ENCODE results near the gene PRAMEF12.
"Not testable (repeated sequence)": the region's sequence is repeated elsewhere in the genome, so short reads cannot be mapped to it uniquely, and the experiment has no call there.

The PRAMEF12 gene

DNA sequence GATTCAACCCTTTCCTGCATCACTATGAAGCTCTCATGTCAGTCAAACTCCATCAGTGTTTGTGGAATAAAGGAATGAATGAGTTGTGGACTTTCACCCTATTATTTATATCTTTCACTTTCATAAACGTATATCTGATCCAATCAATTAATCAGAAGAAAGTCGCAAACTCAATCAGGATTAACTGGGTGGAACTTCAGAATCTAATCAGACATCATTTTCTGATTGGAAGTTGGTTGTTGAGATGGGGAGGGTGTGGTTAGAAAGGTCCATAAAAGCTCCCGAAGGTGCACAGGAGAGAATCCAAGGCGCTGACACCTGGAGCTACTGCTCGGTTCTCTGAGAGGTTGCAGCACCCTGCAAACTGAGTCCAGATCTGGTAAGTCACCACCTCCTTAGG lies at the start of gene PRAMEF12:
PRAMEF12 (plus strand) TSS at position 301 of the 400 bp plus-strand sequence. CDS start 1,130 bp downstream, outside the sequence.
- TF ChIP-seq, protein P1, sequence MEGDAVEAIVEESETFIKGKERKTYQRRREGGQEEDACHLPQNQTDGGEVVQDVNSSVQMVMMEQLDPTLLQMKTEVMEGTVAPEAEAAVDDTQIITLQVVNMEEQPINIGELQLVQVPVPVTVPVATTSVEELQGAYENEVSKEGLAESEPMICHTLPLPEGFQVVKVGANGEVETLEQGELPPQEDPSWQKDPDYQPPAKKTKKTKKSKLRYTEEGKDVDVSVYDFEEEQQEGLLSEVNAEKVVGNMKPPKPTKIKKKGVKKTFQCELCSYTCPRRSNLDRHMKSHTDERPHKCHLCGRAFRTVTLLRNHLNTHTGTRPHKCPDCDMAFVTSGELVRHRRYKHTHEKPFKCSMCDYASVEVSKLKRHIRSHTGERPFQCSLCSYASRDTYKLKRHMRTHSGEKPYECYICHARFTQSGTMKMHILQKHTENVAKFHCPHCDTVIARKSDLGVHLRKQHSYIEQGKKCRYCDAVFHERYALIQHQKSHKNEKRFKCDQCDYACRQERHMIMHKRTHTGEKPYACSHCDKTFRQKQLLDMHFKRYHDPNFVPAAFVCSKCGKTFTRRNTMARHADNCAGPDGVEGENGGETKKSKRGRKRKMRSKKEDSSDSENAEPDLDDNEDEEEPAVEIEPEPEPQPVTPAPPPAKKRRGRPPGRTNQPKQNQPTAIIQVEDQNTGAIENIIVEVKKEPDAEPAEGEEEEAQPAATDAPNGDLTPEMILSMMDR (IDR thresholded peaks at IDR 0.05; ENCODE audit: low read depth, low read length, missing control alignments), result no peak
- no peak for DNase-seq (ENCODE audit: low read depth)
- H3K4me3 ChIP-seq (ENCODE audit: low read depth, low read length), result no peak within 1 kb of the TSS

DNA sequence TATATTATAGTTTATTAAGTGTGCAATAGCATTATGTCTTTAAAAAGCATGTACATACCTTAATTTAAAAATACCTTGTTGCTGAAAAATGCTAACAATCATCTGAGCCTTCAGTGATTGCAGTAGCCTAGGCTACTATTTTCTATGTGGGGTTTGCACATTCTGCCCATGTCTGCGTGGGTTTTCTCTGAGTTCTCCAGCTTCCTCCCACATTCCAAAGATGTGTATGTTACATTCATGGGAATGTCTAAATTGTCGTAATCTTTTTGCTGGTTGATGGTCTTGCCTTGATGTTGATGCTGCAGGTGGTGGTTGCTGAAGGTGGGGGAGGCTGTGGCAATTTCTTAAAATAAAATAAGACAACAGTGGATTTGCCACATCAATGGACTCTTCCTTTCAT lies 45.1 kb upstream of the PRAMEF12 start:
- TF ChIP-seq, protein P1 (IDR thresholded peaks at IDR 0.05; ENCODE audit: low read depth, low read length, missing control alignments), result no peak
- H3K4me3 ChIP-seq (ENCODE audit: low read depth, low read length), result no peak overlapping the region
- no peak for DNase-seq (ENCODE audit: low read depth)

DNA sequence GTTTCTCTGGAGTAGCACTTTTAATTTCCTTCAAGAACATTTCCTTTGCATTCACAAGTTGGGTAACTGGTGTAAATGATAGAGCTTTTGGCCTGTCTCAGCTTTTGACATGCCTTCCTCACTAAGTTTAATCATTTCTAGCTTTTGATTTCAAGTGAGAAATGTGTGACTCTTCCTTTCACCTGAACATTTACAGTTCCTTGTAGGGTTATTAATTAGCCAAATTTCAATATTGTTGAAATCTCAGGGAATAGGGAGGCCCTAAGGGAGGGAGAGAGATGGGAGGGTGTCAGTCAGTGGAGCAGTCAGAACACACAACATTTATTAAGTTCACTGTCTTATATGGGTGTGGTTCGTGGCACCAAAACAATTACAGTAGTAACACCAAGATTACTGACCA lies 43.4 kb upstream of the PRAMEF12 start:
- H3K4me3 ChIP-seq (ENCODE audit: low read depth, low read length), result no peak overlapping the region
- TF ChIP-seq, protein P1 (IDR thresholded peaks at IDR 0.05; ENCODE audit: low read depth, low read length, missing control alignments), result no peak
- DNase-seq (ENCODE audit: low read depth), result no peak

DNA sequence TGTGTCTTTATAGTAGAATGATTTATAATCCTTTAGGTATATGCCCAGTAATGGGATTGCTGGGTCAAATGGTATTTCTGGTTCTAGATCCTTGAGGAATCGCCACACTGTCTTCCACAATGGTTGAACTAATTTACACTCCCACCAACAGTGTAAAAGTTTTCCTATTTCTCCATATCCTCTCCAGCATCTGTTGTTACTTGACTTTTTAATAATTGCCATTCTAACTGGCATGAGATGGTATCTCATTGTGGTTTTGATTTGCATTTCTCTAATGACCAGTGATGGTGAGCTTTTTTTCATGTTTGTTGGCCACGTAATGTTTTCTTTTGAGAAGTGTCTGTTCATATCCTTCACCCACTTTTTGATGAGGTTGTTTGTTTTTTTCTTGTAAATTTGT lies 42.5 kb upstream of the PRAMEF12 start:
- not testable (repeated sequence) for H3K4me3 ChIP-seq (ENCODE audit: low read depth, low read length); DNase-seq (ENCODE audit: low read depth)

DNA sequence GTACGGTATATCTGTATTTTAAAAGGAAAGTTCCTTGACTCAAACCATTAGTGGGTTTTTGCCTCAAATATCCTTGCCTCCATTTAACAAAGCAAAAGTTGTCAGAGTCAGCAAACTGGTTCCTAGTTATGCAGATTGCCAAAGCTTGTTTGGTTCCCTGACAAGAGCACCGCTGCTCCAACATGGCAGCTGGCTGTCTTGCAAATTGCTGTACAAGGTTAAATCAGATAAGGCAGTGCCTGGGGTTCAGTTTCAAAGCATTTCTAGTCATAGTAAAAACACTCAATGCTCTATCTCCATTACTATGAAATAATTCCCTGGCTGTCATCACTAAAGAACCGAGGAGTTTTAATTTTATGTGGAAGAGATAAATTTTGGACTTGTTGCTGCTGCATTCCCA lies 38.9 kb upstream of the PRAMEF12 start:
- DNase-seq (ENCODE audit: low read depth), result no peak
- TF ChIP-seq, protein P1 (IDR thresholded peaks at IDR 0.05; ENCODE audit: low read depth, low read length, missing control alignments), result no peak
- no peak overlapping the region for H3K4me3 ChIP-seq (ENCODE audit: low read depth, low read length)

DNA sequence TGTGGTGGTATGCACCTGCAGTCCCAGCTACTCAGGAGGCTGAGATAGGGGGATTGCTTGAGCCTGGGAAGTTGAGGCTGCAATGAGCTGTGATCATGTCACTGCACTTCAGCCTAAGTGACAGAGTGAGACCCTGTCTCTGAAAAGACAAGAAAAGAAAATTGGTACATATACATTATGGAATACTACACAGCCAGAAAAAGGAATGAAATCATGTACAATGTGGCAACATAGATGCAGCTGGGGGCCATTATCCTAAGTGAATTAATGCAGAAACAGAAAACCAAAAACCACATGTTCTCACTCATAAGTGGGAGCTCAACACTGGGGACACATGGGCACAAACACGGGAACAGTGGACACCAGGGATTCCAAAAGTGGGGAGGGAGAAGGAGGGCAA lies 34.6 kb upstream of the PRAMEF12 start:
- DNase-seq (ENCODE audit: low read depth), result no peak
- H3K4me3 ChIP-seq (ENCODE audit: low read depth, low read length), result no peak overlapping the region
- TF ChIP-seq, protein P1 (IDR thresholded peaks at IDR 0.05; ENCODE audit: low read depth, low read length, missing control alignments), result no peak

DNA sequence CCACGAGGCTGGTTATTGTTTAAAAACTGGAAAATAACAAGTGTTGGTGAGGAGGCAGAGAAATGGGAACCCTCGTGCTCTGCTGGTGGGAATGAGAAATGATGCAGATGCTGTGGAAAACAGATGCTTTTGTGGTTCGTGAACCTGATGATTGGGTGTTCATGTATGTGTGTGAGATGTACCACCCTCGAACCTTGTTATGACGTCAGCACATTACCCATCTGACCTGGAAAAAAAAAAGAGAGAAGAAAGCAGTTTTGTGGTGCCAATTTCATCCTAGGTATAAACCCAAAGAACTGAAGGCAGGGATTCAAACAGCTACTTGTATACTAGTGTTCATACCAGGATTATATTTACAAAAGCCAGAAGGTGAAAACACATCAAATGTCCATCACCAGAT lies 33.9 kb upstream of the PRAMEF12 start:
- H3K4me3 ChIP-seq (ENCODE audit: low read depth, low read length), result no peak overlapping the region
- TF ChIP-seq, protein P1 (IDR thresholded peaks at IDR 0.05; ENCODE audit: low read depth, low read length, missing control alignments), result no peak
- no peak for DNase-seq (ENCODE audit: low read depth)

DNA sequence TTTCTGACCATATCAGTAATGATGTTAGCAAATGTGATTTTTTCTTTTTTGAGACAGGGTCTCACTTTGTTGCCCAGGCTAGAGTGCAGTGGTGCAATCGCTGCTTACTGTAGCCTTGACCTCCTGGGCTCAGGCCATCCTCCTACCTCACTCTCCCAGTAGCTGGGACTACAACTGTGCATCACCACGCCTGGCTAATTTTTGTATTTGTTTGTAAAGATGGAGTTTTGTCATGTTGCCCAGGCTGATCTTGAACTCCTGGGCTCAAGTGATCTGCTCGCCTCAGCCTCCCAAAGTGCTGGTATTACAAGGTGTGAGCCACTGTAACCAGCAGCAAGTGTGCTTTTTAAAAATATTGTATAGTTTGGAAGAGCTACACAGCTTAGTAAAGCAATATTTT lies 31.6 kb upstream of the PRAMEF12 start:
- no peak overlapping the region for H3K4me3 ChIP-seq (ENCODE audit: low read depth, low read length)
- DNase-seq (ENCODE audit: low read depth), result no peak
- TF ChIP-seq, protein P1 (IDR thresholded peaks at IDR 0.05; ENCODE audit: low read depth, low read length, missing control alignments), result no peak
